Measurements from ENCODE around the gene CD28. TPM values are rescaled to one million over a fixed set of nuclear protein-coding genes. Genes with fewer than 3 reads are reported as not detected.

CD28 gene
- total and polyA plus RNA-seq, 9 of the 15 experiments (the other 6 are each of a cell fraction or from before 2014, with no cell fraction given): 0.01 to 0.11 TPM; not detected in 7

GRCh38 chr2:203730076-203730729, 23.8 kb downstream of the CD28 start:
- no peak for DNase-seq (ENCODE audit: extremely low read depth in 1 of 4, low spot score in 3 of 4)
- Histone ChIP-seq H3K36me3 (ENCODE audit: control insufficient read depth, insufficient read depth, low read length) (no peaks in the 10 kb centered on the region), H3K27me3 (ENCODE audit: control insufficient read depth in 2 of 2, insufficient read depth in 2 of 2, low read length in 2 of 2) (peaks cover 0 to 6% of the 10 kb centered on the region in 2 experiments; a peak in 1 of 5 replicates), H3K9me1 (ENCODE audit: control insufficient read depth, insufficient read depth, low read length) (no peaks in the 10 kb centered on the region), H3K4me1 (replicated peaks in 1 of 2; ENCODE audit: control insufficient read depth in 2 of 2, insufficient read depth in 2 of 2, low read length in 2 of 2) (no peaks in the 10 kb centered on the region), H3K27ac (ENCODE audit: extremely low read depth, low read depth, low read length) (no peak overlapping the region), H3K4me2 (ENCODE audit: insufficient read depth, low read length) (no peak overlapping the region), H3K79me2 (ENCODE audit: control insufficient read depth, insufficient read depth, low read length) (no peaks in the 10 kb centered on the region), H3K9me3 (replicated peaks; ENCODE audit: control insufficient read depth, insufficient read depth, low read depth, low read length) (no peaks in the 10 kb centered on the region), H2AFZ (ENCODE audit: low read depth, low read length) (no peak overlapping the region), H3K9ac (ENCODE audit: insufficient read depth in 1 of 2, low read depth in 2 of 2, low read length in 2 of 2) (no peak overlapping the region), H3K4me3 (no peak overlapping the region), H4K20me1 (replicated peaks; ENCODE audit: control insufficient read depth, insufficient read depth, low read length) (no peaks in the 10 kb centered on the region)
- BruUV-seq (replicated peaks): no TSS peak
- CTCF ChIA-PET (ENCODE audit: low intra/inter-chr PET ratio): no interaction called here
- no peak for ATAC-seq
- 0% methylated on average over 3 of the region's 4 CpGs for WGBS (ENCODE audit: insufficient coverage, low coverage, missing lambda C conversion rate)
- POLR2A ChIA-PET: interaction anchor here (1.0 kb wide), 1 partner anchor 8 kb away, joined by 3 read pairs; no protein-coding TSS in a partner anchor
- no peak for FAIRE-seq
- intact Hi-C loops (cut with micrococcal nuclease): no loop called here
- TF ChIP-seq TCF3 (CRISPR knock-in tag; IDR thresholded peaks at IDR 0.05) (no peak), ZNF3 (CRISPR knock-in tag; IDR thresholded peaks at IDR 0.05) (no peak), ZNF280B (CRISPR knock-in tag; IDR thresholded peaks at IDR 0.05) (no peak), POLR2G (IDR thresholded peaks at IDR 0.05; ENCODE audit: low read depth, low read length) (no peak), GATAD2A (IDR thresholded peaks at IDR 0.05) (no peak), NCOA6 (IDR thresholded peaks at IDR 0.05) (no peak), ZNF512 (tag; IDR thresholded peaks at IDR 0.05) (no peak), FOXJ3 (CRISPR knock-in tag; IDR thresholded peaks at IDR 0.05) (no peak), E4F1 (CRISPR knock-in tag; IDR thresholded peaks at IDR 0.05; ENCODE audit: borderline replicate concordance) (no peak), SFPQ (IDR thresholded peaks at IDR 0.05; ENCODE audit: low read depth, low read length) (no peak), CBX3 (IDR thresholded peaks at IDR 0.05; ENCODE audit: borderline replicate concordance in 1 of 2, low read length in 2 of 2) (no peak), RBM34 (IDR thresholded peaks at IDR 0.05; ENCODE audit: borderline replicate concordance, insufficient read depth, low read length) (no peak)
- in situ Hi-C loops (cut with MboI): no loop called here

Data from K562 (cell line).